Stimulated activated CD4-positive, alpha-beta T cell treated with anti-CD3 and anti-CD28 coated beads, TNF-alpha, amount 100 ng/mL, for 4 hours (primary cell): ENCODE data around the gene DDX1.
"Not testable (repeated sequence)": the region's sequence is repeated elsewhere in the genome, so short reads cannot be mapped to it uniquely, and the experiment has no call there.

Source experiments
- DNase-seq, 3 experiments: peaks; one replicate each; pipeline ENCODE4 v3.0.0-alpha.2; 2020; ENCODE audit warnings: low read depth in 3 of 3

Gene DDX1

GRCh38 chr2:15591692-15592463 is at the start of gene DDX1:
Gene DDX1, plus strand, starts transcription at chr2:15591868. Its CDS starts 66 bp downstream, at chr2:15591934.
- peak; percentile 71 to 83 (median 76) for DNase-seq

GRCh38 chr2:15542269-15542668 is 49.4 kb upstream of the DDX1 start:
- not testable (repeated sequence) for DNase-seq

GRCh38 chr2:15543053-15543452 is 48.6 kb upstream of the DDX1 start:
- DNase-seq: no peak

GRCh38 chr2:15543541-15543940 is 48.1 kb upstream of the DDX1 start:
- no peak for DNase-seq

GRCh38 chr2:15544227-15544626 is 47.4 kb upstream of the DDX1 start:
- no peak for DNase-seq

- DNase-seq: no peak
Measured at GRCh38 chr2:15546297-15547098, 45.2 kb upstream of the DDX1 start.

GRCh38 chr2:15547115-15547876 is 44.4 kb upstream of the DDX1 start:
- no peak for DNase-seq

GRCh38 chr2:15548974-15549373 is 42.7 kb upstream of the DDX1 start:
- no peak for DNase-seq

GRCh38 chr2:15553519-15553918 is 38.1 kb upstream of the DDX1 start:
- DNase-seq: no peak

- DNase-seq: no peak
Measured at GRCh38 chr2:15553951-15554350, 37.7 kb upstream of the DDX1 start.

GRCh38 chr2:15554525-15555218 is 37.0 kb upstream of the DDX1 start:
- no peak for DNase-seq

- DNase-seq: no peak
Measured at GRCh38 chr2:15555760-15556193, 35.9 kb upstream of the DDX1 start.

- no peak for DNase-seq
Measured at GRCh38 chr2:15556311-15556930, 35.2 kb upstream of the DDX1 start.

GRCh38 chr2:15557887-15558311 is 33.8 kb upstream of the DDX1 start:
- no peak for DNase-seq

GRCh38 chr2:15559379-15560139 is 32.1 kb upstream of the DDX1 start:
- DNase-seq: no peak

- DNase-seq: no peak
Measured at GRCh38 chr2:15560140-15560987, 31.3 kb upstream of the DDX1 start.

GRCh38 chr2:15560988-15561573 is 30.6 kb upstream of the DDX1 start, which contains the start of gene NBAS:
Gene NBAS, minus strand, starts transcription at chr2:15561334. Its CDS starts 30 bp downstream, at chr2:15561304.
- DNase-seq: peak; percentile 49 to 59 (median 56)

- DNase-seq: peak in 1 of 3 experiments; percentile 1
Measured at GRCh38 chr2:15561574-15562344, 29.9 kb upstream of the DDX1 start.
